ENCODE results near the gene HDAC9. TPM values are rescaled to one million over a fixed set of nuclear protein-coding genes. Genes with fewer than 3 reads are reported as not detected.

Gene HDAC9
- total RNA-seq, 2 experiments from 2014 or later: 1.5 to 3.0 TPM

DNA sequence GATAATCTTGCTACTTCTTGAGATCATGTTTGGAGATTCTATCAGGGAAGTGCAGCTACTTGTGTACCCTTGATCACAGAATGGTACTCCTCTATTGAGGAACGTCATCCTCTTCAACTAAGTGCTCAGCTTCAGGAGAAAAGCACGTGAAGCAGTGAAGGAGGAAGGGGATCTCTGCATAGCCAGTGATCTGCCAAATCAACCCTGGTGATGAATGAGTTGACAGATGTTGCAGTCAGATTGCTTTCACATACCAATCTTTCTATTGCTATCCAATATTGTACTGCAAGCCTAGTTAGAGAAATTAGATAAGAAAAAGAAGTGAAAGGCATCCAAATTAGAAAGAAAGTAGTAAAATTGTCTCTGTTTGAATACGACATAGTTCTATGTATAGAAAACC, 312.5 kb downstream of the HDAC9 start:
- H3K27ac Mint-ChIP-seq: no peak overlapping the region
- peaks cover 6% of the 10 kb centered on the region for H3K9me3 Mint-ChIP-seq
- CTCF ChIA-PET: no interaction called here

DNA sequence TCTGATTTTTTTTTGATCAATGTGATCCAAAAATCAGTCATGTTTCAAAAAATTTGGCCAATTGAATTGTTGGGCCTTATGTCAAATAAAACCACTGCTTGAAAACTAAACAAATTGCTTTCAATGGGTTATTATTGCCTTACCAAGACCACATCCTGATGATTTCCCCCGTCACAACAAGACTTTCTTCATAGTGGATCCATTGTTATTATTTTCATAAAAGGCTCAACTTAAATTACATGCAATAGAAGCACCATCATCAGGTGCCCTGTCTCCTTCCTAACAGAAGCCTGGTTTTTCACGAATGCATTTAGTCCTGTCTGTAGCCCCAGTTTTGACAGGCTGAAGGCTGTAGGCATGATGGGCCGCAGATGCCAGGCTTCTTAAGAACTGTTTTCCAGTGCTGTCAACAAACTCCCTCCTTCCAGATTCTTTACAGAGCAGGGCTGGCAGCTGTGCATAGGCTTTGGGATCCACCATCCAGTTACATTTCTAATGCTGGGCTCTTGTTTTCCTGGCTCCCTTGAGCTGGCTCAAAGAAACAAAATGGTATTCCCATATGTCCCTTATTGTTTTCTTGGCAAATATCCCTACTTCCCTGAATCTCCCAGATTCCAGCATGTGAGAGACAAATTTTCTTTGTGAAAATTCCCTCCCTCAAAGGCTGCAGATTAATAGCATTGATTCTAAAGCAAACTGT, 319.9 kb downstream of the HDAC9 start:
- no peaks in the 10 kb centered on the region for H3K4me1 Mint-ChIP-seq (ENCODE audit: low read depth)
- ChIA-PET CTCF (no interaction called here), POLR2A (interaction anchor here (1.2 kb wide), 1 partner anchor 10 kb away, joined by 4 read pairs; no protein-coding TSS in a partner anchor)
- ATAC-seq (no peak), DNase-seq (no peak)
- no peak overlapping the region for H3K4me3 Mint-ChIP-seq
- H3K36me3 Mint-ChIP-seq (ENCODE audit: low read depth): no peaks in the 10 kb centered on the region
- H3K9me3 Mint-ChIP-seq: peaks cover 8% of the 10 kb centered on the region
- H3K27me3 Mint-ChIP-seq: no peaks in the 10 kb centered on the region
- H3K27ac Mint-ChIP-seq: no peak overlapping the region
- no peak for TF ChIP-seq CTCF (IDR thresholded peaks at IDR 0.05)
- intact Hi-C loops (cut with micrococcal nuclease): no loop called here

More for the DNA sequence above, 312.5 kb downstream of the HDAC9 start:
- DNase-seq (no peak), ATAC-seq (no peak)
- POLR2A ChIA-PET: no interaction called here
- TF ChIP-seq CTCF (IDR thresholded peaks at IDR 0.05): no peak
- no peak overlapping the region for H3K4me3 Mint-ChIP-seq
- H3K36me3 Mint-ChIP-seq (ENCODE audit: low read depth): no peaks in the 10 kb centered on the region
- H3K27me3 Mint-ChIP-seq: no peaks in the 10 kb centered on the region
- intact Hi-C loops (cut with micrococcal nuclease): no loop called here
- H3K4me1 Mint-ChIP-seq (ENCODE audit: low read depth): no peaks in the 10 kb centered on the region

DNA sequence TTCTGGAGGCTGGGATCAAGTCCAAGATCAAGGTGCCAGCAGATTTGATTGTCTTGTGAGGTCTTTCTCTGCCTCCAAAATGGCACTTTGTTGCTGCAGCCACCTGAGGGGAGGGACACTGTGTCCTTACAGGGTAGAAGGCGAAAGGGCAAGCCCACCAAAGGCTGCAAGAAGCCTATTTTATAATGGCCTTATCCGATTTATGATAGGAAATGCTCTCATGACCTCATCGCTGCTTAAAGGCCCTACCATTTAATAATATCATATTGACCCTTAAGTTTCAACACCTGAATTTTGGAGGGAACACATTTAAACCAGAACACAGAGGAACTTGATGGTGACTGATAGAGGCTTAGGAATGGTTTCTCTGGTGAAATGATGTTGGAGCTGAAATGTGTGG, 325.4 kb downstream of the HDAC9 start:
- Mint-ChIP-seq H3K36me3 (ENCODE audit: low read depth) (no peaks in the 10 kb centered on the region), H3K27ac (no peak overlapping the region), H3K9me3 (no peaks in the 10 kb centered on the region), H3K27me3 (no peaks in the 10 kb centered on the region), H3K4me3 (no peak overlapping the region), H3K4me1 (ENCODE audit: low read depth) (no peaks in the 10 kb centered on the region)
- ATAC-seq: no peak
- CTCF ChIA-PET: no interaction called here
- POLR2A ChIA-PET: no interaction called here
- no peak for TF ChIP-seq CTCF (IDR thresholded peaks at IDR 0.05)
- intact Hi-C loops (cut with micrococcal nuclease): no loop called here
- DNase-seq: no peak

- H3K4me3 Mint-ChIP-seq: no peak overlapping the region
- H3K27ac Mint-ChIP-seq: no peak overlapping the region
- ChIA-PET POLR2A (no interaction called here), CTCF (no interaction called here)
- intact Hi-C loops (cut with micrococcal nuclease): no loop called here
- no peaks in the 10 kb centered on the region for H3K36me3 Mint-ChIP-seq (ENCODE audit: low read depth)
- DNase-seq: no peak
- ATAC-seq: no peak
- H3K27me3 Mint-ChIP-seq: no peaks in the 10 kb centered on the region
- no peaks in the 10 kb centered on the region for H3K9me3 Mint-ChIP-seq
- H3K4me1 Mint-ChIP-seq (ENCODE audit: low read depth): no peaks in the 10 kb centered on the region
- TF ChIP-seq CTCF (IDR thresholded peaks at IDR 0.05): no peak
Observed at GRCh38 chr7:18821554-18821953, 326.0 kb downstream of the HDAC9 start.

GRCh38 chr7:18824157-18824556, 328.6 kb downstream of the HDAC9 start:
- DNase-seq: no peak
- Mint-ChIP-seq H3K4me1 (ENCODE audit: low read depth) (no peaks in the 10 kb centered on the region), H3K36me3 (ENCODE audit: low read depth) (no peaks in the 10 kb centered on the region), H3K27ac (no peak overlapping the region), H3K27me3 (no peaks in the 10 kb centered on the region), H3K9me3 (no peaks in the 10 kb centered on the region), H3K4me3 (no peak overlapping the region)
- no peak for ATAC-seq
- TF ChIP-seq CTCF (IDR thresholded peaks at IDR 0.05): no peak
- POLR2A ChIA-PET: no interaction called here
- intact Hi-C loops (cut with micrococcal nuclease): no loop called here
- CTCF ChIA-PET: no interaction called here

Measured in activated CD8-positive, alpha-beta T cell treated with anti-CD3 and anti-CD28 coated beads for 36 hours (primary cell).